Activated T-cell treated with anti-CD3 and anti-CD28 coated beads, Interleukin-2, amount 50 U/mL, for 72 hours (primary cell): Measurements from ENCODE around the gene ATP4B. TPM values are rescaled to one million over a fixed set of nuclear protein-coding genes. Genes with fewer than 3 reads are reported as not detected.

Experiments used
- ATAC-seq, 2 donors: fragments of 150-1000 bp; cut with Tn5 transposase; replicated peaks in 1 of 2; 2 replicates each; pipeline ENCODE4 v1.10.0; 2021; ENCODE audit warnings: moderate library complexity in 2 of 2, mild to moderate bottlenecking in 1 of 2
- DNase-seq, 2 donors: peaks; one replicate each; pipeline ENCODE4 v3.0.0; 2021 to 2022; ENCODE audit warnings: mixed read lengths in 1 of 2
- H3K27ac Mint-ChIP-seq: one replicate; pipeline ENCODE4 v1.8.0; 2022; ENCODE audit warnings: mild to moderate bottlenecking, moderate library complexity, mixed read lengths
- H3K27me3 Mint-ChIP-seq: one replicate; pipeline ENCODE4 v1.8.0; 2022; ENCODE audit warnings: low read depth, mixed read lengths
- H3K36me3 Mint-ChIP-seq, 2 donors: one replicate each; pipeline ENCODE4 v1.8.0; 2022; ENCODE audit warnings: mixed read lengths in 2 of 2, mild to moderate bottlenecking in 1 of 2; ENCODE audit not compliant: insufficient read depth in 2 of 2
- H3K4me1 Mint-ChIP-seq: one replicate; pipeline ENCODE4 v1.8.0; 2022; ENCODE audit warnings: low read depth, mixed read lengths
- H3K4me3 Mint-ChIP-seq, 2 donors: one replicate each; pipeline ENCODE4 v1.8.0; 2022; ENCODE audit warnings: mild to moderate bottlenecking in 2 of 2, mixed read lengths in 2 of 2, moderate library complexity in 2 of 2
- H3K9me3 Mint-ChIP-seq, 2 donors: one replicate each; pipeline ENCODE4 v1.8.0; 2022; ENCODE audit warnings: mixed read lengths in 2 of 2
- total RNA-seq, 2 donors: library from RNA; stranded (reverse); gene quantifications; one replicate each; pipeline ENCODE4 v1.2.3, GENCODE V29; 2022

Gene ATP4B
- total RNA-seq, 2 donors from 2014 or later = not detected

GRCh38 chr13:113665597-113666328 lies 7.8 kb upstream of the ATP4B start:
- ATAC-seq (no peak), DNase-seq (no peak)
- peaks cover 3 to 4% of the 10 kb centered on the region in 2 donors for H3K9me3 Mint-ChIP-seq
- H3K4me1 Mint-ChIP-seq = no peaks in the 10 kb centered on the region
- H3K27me3 Mint-ChIP-seq = no peaks in the 10 kb centered on the region
- H3K4me3 Mint-ChIP-seq = no peak overlapping the region
- H3K36me3 Mint-ChIP-seq = peaks cover under 1 to 3% of the 10 kb centered on the region in 2 donors
- no peak overlapping the region for H3K27ac Mint-ChIP-seq

DNA sequence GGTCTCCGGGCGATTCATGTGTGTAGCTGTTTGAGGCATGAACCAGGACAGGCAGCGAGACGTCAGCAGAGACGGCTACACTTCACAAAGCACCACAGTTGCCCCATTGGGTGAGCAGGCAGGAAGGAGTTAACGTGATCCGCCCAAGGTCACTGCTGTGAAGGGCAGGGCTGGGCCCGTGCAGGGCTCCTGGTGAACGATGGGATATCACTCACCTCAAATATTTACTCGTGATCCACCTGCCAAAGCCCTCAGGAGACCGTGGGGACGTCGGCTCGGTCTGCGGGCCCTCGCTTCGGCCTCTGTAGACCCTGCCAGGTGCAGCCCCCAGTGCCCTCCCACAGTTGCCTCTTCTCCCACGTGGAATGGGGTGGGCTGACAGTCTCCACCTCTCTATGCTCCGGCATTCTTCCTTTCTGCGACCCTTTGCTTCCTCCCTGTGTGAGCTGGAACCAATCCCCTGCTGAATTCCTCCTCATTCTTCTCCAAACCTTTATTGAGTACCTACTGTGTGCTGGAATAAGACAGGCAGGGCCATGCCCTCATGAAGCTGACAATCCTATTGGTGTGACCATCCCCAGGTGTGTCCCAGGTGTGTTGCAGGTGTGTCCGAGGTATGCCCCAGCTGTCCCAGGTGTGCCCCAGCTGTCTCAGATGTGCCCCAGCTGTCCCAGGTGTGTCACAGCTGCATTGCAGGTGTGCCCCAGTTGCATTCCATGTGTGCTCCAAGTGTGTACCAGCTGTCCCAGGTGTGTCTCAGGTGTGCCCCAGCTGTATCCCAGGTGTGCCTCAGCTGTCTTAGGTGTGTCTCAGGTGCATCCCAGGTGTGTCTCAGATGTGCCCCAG lies 7.0 kb upstream of the ATP4B start:
- no peak overlapping the region for H3K27ac Mint-ChIP-seq
- H3K4me1 Mint-ChIP-seq = no peaks in the 10 kb centered on the region
- peaks cover 3 to 6% of the 10 kb centered on the region in 2 donors for H3K36me3 Mint-ChIP-seq

DNA sequence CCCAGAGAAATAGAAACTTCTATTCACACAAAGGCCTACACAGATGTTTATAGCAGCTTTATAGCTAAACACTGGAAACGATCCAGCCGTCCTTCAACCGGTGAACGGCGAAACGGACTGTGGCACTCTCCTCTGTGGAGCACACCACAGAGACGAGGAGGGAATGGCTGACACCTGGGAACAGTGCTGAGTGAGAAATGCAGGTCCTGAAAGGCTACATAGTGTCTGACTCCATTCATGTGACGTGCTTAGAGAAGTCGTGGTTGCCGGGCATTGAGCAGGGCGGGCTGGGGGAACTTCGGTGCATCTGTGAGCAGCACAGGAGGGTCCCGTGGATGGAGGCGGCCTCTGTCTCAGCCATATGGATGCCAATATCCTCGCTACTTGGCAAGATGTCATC lies 5.9 kb upstream of the ATP4B start:
- no peak overlapping the region for H3K27ac Mint-ChIP-seq
- H3K36me3 Mint-ChIP-seq = peaks cover 3 to 6% of the 10 kb centered on the region in 2 donors
- H3K9me3 Mint-ChIP-seq = peaks cover 5 to 6% of the 10 kb centered on the region in 2 donors
- H3K4me3 Mint-ChIP-seq = no peak overlapping the region
- no peaks in the 10 kb centered on the region for H3K27me3 Mint-ChIP-seq
- no peak for DNase-seq
- H3K4me1 Mint-ChIP-seq = no peaks in the 10 kb centered on the region
- ATAC-seq = no peak

More for the DNA sequence above, 7.0 kb upstream of the ATP4B start:
- Mint-ChIP-seq H3K4me3 (no peak overlapping the region), H3K27me3 (no peaks in the 10 kb centered on the region), H3K9me3 (peaks cover 5 to 6% of the 10 kb centered on the region in 2 donors)
- DNase-seq = no peak
- no peak for ATAC-seq

- no peaks in the 10 kb centered on the region for H3K27me3 Mint-ChIP-seq
- H3K4me3 Mint-ChIP-seq = no peak overlapping the region
- DNase-seq (no peak), ATAC-seq (no peak)
- peaks cover 5 to 6% of the 10 kb centered on the region in 2 donors for H3K9me3 Mint-ChIP-seq
- H3K27ac Mint-ChIP-seq = no peak overlapping the region
- peaks cover 3 to 6% of the 10 kb centered on the region in 2 donors for H3K36me3 Mint-ChIP-seq
- no peaks in the 10 kb centered on the region for H3K4me1 Mint-ChIP-seq
Measured at GRCh38 chr13:113661509-113661908, 3.5 kb upstream of the ATP4B start.

GRCh38 chr13:113660066-113660465 lies 2.1 kb upstream of the ATP4B start:
- Mint-ChIP-seq H3K4me3 (no peak overlapping the region), H3K27ac (no peak overlapping the region), H3K36me3 (peaks cover 3 to 6% of the 10 kb centered on the region in 2 donors), H3K4me1 (no peaks in the 10 kb centered on the region), H3K27me3 (no peaks in the 10 kb centered on the region), H3K9me3 (peaks cover 5 to 6% of the 10 kb centered on the region in 2 donors)
- no peak for ATAC-seq
- DNase-seq = no peak

- peaks cover 3 to 6% of the 10 kb centered on the region in 2 donors for H3K36me3 Mint-ChIP-seq
- no peak for ATAC-seq
- H3K27ac Mint-ChIP-seq = no peak overlapping the region
- H3K4me3 Mint-ChIP-seq = no peak overlapping the region
- H3K27me3 Mint-ChIP-seq = no peaks in the 10 kb centered on the region
- H3K4me1 Mint-ChIP-seq = peaks cover under 1% of the 10 kb centered on the region
- peaks cover 5 to 6% of the 10 kb centered on the region in 2 donors for H3K9me3 Mint-ChIP-seq
- no peak for DNase-seq
Measured at GRCh38 chr13:113659337-113659736, 1.3 kb upstream of the ATP4B start.

DNA sequence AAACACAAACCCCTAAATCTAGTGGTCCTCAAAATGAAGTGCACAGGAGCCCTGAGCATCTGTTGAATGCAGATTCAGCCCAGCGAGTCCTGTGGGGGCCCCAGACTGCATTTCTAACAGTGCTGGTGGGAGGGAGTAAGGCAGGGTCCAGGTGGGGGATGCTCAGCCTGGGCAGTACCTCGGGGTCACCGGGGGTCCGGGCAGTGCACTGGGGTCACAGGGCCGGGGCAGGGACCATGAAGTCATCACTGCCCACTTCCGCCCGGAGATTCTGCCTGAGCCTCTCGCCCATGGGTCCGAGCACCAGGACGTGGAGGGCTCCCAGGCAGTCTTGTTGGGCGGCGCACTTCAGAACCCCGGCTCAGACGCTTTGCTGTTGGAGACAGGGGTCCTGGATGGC lies 838 bp upstream of the ATP4B start:
- DNase-seq = no peak
- no peak for ATAC-seq
- H3K27ac Mint-ChIP-seq = no peak overlapping the region

GRCh38 chr13:113656831-113657671 lies 947 bp downstream of the ATP4B start:
- DNase-seq (no peak), ATAC-seq (no peak)
- no peak overlapping the region for H3K4me3 Mint-ChIP-seq
- H3K36me3 Mint-ChIP-seq = peaks cover 3 to 6% of the 10 kb centered on the region in 2 donors
- peaks cover 5 to 6% of the 10 kb centered on the region in 2 donors for H3K9me3 Mint-ChIP-seq
- H3K4me1 Mint-ChIP-seq = peaks cover 13% of the 10 kb centered on the region
- H3K27me3 Mint-ChIP-seq = no peaks in the 10 kb centered on the region
- H3K27ac Mint-ChIP-seq = no peak overlapping the region

More for the DNA sequence above, 838 bp upstream of the ATP4B start:
- Mint-ChIP-seq H3K9me3 (peaks cover 5 to 6% of the 10 kb centered on the region in 2 donors), H3K4me1 (peaks cover 6% of the 10 kb centered on the region), H3K4me3 (no peak overlapping the region), H3K27me3 (no peaks in the 10 kb centered on the region), H3K36me3 (peaks cover 3 to 6% of the 10 kb centered on the region in 2 donors)

- H3K27ac Mint-ChIP-seq = no peak overlapping the region
- H3K9me3 Mint-ChIP-seq = peaks cover 2 to 3% of the 10 kb centered on the region in 2 donors
- H3K27me3 Mint-ChIP-seq = no peaks in the 10 kb centered on the region
- H3K36me3 Mint-ChIP-seq = peaks cover 3 to 4% of the 10 kb centered on the region in 2 donors
- peaks cover 13% of the 10 kb centered on the region for H3K4me1 Mint-ChIP-seq
- DNase-seq (no peak), ATAC-seq (no peak)
- H3K4me3 Mint-ChIP-seq = no peak overlapping the region
Measured at GRCh38 chr13:113656003-113656588, 1.9 kb downstream of the ATP4B start.

GRCh38 chr13:113655346-113656002 lies 2.5 kb downstream of the ATP4B start:
- DNase-seq (no peak), ATAC-seq (no peak)
- Mint-ChIP-seq H3K36me3 (no peaks in the 10 kb centered on the region), H3K27me3 (no peaks in the 10 kb centered on the region), H3K4me1 (peaks cover 13% of the 10 kb centered on the region), H3K4me3 (no peak overlapping the region), H3K27ac (no peak overlapping the region), H3K9me3 (no peaks in the 10 kb centered on the region)

DNA sequence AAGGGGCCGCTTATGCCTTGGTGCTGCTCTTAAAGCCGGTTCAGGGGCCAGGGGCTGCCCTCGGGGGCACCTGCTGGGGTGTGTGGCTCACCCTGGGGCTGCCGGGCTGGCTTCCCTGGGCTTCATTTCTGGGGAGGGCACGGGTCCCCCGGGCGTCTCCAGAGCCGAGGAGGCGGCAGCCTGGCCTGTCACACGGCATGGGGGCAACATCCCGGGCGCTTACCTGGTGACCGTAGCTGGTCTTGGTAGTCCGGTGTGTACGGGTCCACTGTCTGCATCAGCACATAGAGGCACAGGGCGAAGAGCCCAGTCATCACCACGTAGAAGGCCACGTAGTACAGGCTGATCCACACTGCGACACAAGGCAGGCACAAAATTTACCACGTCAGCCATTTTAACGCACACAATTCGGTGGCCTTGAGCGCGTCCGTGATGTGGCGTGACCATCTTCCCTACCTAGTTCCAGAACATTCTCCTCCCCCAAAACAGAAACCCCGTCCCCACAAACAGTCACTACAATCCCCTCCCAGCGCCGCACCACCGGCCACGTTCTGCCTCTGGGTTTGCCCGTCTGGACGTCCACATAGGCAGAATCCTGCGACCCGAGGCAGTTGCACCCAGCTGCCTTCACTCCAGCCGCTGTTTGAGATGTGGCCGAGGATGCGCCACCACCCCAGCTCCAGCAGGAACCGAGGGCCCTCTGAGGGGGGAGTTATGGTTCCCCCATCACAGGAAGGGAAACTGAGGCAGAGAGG lies 3.2 kb downstream of the ATP4B start:
- Mint-ChIP-seq H3K27me3 (no peaks in the 10 kb centered on the region), H3K4me3 (no peak overlapping the region), H3K4me1 (peaks cover 13% of the 10 kb centered on the region), H3K27ac (no peak overlapping the region), H3K9me3 (no peaks in the 10 kb centered on the region), H3K36me3 (no peaks in the 10 kb centered on the region)
- DNase-seq (no peak), ATAC-seq (no peak)
